Left renal pelvis (tissue), 4 donors: ENCODE measurements around the gene ZNF585A. TPM values are rescaled to one million over a fixed set of nuclear protein-coding genes. Genes with fewer than 3 reads are reported as not detected.

Experiments used
- DNase-seq, 4 donors: peaks; one replicate each; pipeline ENCODE4 v3.0.0-alpha.2; 2013; ENCODE audit warnings: low read depth in 4 of 4, low spot score in 3 of 4
- polyA plus RNA-seq, 4 donors: library from polyadenylated mRNA; unstranded; fragments of 120-200 nt; gene quantifications; one replicate each; pipeline ENCODE4 v1.2.1, GENCODE V29; 2013; ENCODE audit not compliant: insufficient read length in 4 of 4

Gene ZNF585A
- polyA plus RNA-seq, 4 donors = 14.9 to 19.7 (median 16.5) TPM

GRCh38 chr19:37098570-37098969, 73.9 kb downstream of the ZNF585A start:
- DNase-seq = no peak

DNA sequence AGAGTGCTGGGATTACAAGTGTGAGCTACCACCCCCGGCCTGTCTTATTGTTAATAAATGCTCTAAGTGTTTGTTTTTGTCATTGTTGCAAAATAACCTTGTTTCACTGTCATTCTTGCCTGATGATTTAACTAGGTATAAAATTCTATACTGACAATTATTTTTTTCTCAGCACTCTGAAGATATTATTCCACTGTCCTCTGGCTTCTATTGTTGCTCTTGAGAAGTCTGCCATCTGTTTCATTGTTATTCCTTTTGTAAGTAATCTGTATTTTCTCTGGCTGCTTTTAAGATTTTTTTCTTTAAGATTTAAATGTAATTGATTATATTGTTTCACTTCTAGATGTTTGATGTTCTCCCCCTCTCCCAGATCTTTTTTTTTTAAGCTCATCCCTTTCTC, 76.6 kb downstream of the ZNF585A start:
- DNase-seq = no peak

Other genes starting within 250 kb of the ZNF585A start
- gene ZNF420, start 94.3 kb downstream of the ZNF585A start, polyA plus RNA-seq = 10 to 100 TPM; 21.4 to 25.9 (median 22.3) TPM
- gene ZNF585B, start 37.8 kb upstream of the ZNF585A start, polyA plus RNA-seq = 10 to 100 TPM; 16.7 to 19.9 (median 17.5) TPM
- gene ZNF383, start 45.5 kb upstream of the ZNF585A start, polyA plus RNA-seq = 10 to 100 TPM; 12.0 to 13.6 (median 13.0) TPM
- 10 to 100 TPM in 3 of 4 donors, 1 to 10 TPM in 1; 9.2 to 14.8 (median 10.5) TPM for gene ZNF527, start 198.4 kb upstream of the ZNF585A start, polyA plus RNA-seq